ENCODE data around the gene CREB1. TPM values are rescaled to one million over a fixed set of nuclear protein-coding genes. Genes with fewer than 3 reads are reported as not detected.

Gene CREB1
- total RNA-seq, 2 experiments from 2014 or later, result 93.7 to 97.7 TPM

Other genes with a start within 250 kb of the CREB1 start
- 10 to 100 TPM; 18.6 to 19.0 TPM for gene METTL21A, start 95.4 kb downstream of the CREB1 start, total RNA-seq
- gene CCNYL1, start 181.7 kb downstream of the CREB1 start, total RNA-seq, result 1 to 10 TPM; 2.5 to 2.7 TPM
- gene FZD5, start 239.9 kb downstream of the CREB1 start, total RNA-seq, result 1 to 10 TPM; 1.5 to 1.7 TPM